ENCODE measurements around the gene C1QL4.

Gene C1QL4

GRCh38 chr12:49342066-49342913, 5.3 kb upstream of the C1QL4 start:
- no peak for DNase-seq (ENCODE audit: extremely low read depth, low read depth)
- peak; percentile 71 for TF ChIP-seq CTCF (IDR thresholded peaks at IDR 0.05; ENCODE audit: low read depth, low read length)

- no peak for DNase-seq (ENCODE audit: extremely low read depth, low read depth)
- TF ChIP-seq CTCF (IDR thresholded peaks at IDR 0.05; ENCODE audit: low read depth, low read length) = no peak
These were observed 4.7 kb upstream of the C1QL4 start for GRCh38 chr12:49341777-49342065.

GRCh38 chr12:49340971-49341776, 4.2 kb upstream of the C1QL4 start:
- no peak for DNase-seq (ENCODE audit: extremely low read depth, low read depth)
- TF ChIP-seq CTCF (IDR thresholded peaks at IDR 0.05; ENCODE audit: low read depth, low read length) = no peak

GRCh38 chr12:49340095-49340870, 3.3 kb upstream of the C1QL4 start:
- no peak for TF ChIP-seq CTCF (IDR thresholded peaks at IDR 0.05; ENCODE audit: low read depth, low read length)

GRCh38 chr12:49339464-49339861, 2.5 kb upstream of the C1QL4 start:
- no peak for DNase-seq (ENCODE audit: extremely low read depth, low read depth)
- no peak for TF ChIP-seq CTCF (IDR thresholded peaks at IDR 0.05; ENCODE audit: low read depth, low read length)

More at GRCh38 chr12:49340095-49340870, 3.3 kb upstream of the C1QL4 start:
- no peak for DNase-seq (ENCODE audit: extremely low read depth, low read depth)

GRCh38 chr12:49338830-49339463, 2.0 kb upstream of the C1QL4 start:
- no peak for DNase-seq (ENCODE audit: extremely low read depth, low read depth)
- TF ChIP-seq CTCF (IDR thresholded peaks at IDR 0.05; ENCODE audit: low read depth, low read length) = no peak

Data from AG09319 (cell line).